ENCODE data around the gene CRAMP1.

DNA sequence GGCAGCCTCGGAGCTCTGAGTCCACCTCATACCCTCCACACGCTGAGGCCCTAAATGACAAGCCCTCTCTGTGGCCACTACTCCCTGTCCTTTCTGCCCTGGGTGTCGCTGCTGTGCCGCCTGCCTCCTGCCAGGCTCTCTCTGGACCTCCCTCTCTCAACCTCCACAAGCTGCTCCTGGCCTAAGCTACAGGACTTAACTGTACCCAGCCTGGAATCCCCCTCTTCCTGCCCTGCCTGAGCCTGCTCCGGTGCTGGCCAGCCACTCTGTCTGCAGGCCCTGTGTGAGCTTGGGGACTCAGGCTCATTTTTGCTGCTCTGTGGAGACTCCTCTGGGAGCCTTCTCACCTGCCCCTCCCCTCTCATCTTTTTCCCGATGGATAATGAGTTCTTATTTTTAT lies 21.8 kb upstream of the CRAMP1 start:
- TF ChIP-seq, protein P1, sequence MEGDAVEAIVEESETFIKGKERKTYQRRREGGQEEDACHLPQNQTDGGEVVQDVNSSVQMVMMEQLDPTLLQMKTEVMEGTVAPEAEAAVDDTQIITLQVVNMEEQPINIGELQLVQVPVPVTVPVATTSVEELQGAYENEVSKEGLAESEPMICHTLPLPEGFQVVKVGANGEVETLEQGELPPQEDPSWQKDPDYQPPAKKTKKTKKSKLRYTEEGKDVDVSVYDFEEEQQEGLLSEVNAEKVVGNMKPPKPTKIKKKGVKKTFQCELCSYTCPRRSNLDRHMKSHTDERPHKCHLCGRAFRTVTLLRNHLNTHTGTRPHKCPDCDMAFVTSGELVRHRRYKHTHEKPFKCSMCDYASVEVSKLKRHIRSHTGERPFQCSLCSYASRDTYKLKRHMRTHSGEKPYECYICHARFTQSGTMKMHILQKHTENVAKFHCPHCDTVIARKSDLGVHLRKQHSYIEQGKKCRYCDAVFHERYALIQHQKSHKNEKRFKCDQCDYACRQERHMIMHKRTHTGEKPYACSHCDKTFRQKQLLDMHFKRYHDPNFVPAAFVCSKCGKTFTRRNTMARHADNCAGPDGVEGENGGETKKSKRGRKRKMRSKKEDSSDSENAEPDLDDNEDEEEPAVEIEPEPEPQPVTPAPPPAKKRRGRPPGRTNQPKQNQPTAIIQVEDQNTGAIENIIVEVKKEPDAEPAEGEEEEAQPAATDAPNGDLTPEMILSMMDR (IDR thresholded peaks at IDR 0.05), result no peak
- TF ChIP-seq POLR2AphosphoS5 (IDR thresholded peaks at IDR 0.05) (no peak), POLR2A (IDR thresholded peaks at IDR 0.05; ENCODE audit: low read depth) (no peak)
